GM20000 (cell line): ENCODE results near the gene INPP5B.
A peak's percentile ranks its signal among the peaks of the same experiment; 100 is the strongest.
"Not testable (repeated sequence)": the region's sequence is repeated elsewhere in the genome, so short reads cannot be mapped to it uniquely, and the experiment has no call there.

Source experiments
- DNase-seq: peaks from one replicate; pipeline ENCODE4 v3.0.0; 2012; ENCODE audit warnings: low spot score
- TF ChIP-seq, protein P1 (sequence below): IDR thresholded peaks from 2 replicates; pipeline ENCODE4 v1.5.1; 2012; ENCODE audit warnings: mild to moderate bottlenecking, control low read depth; ENCODE audit errors: extremely low read depth, missing control alignments

Gene INPP5B

DNA sequence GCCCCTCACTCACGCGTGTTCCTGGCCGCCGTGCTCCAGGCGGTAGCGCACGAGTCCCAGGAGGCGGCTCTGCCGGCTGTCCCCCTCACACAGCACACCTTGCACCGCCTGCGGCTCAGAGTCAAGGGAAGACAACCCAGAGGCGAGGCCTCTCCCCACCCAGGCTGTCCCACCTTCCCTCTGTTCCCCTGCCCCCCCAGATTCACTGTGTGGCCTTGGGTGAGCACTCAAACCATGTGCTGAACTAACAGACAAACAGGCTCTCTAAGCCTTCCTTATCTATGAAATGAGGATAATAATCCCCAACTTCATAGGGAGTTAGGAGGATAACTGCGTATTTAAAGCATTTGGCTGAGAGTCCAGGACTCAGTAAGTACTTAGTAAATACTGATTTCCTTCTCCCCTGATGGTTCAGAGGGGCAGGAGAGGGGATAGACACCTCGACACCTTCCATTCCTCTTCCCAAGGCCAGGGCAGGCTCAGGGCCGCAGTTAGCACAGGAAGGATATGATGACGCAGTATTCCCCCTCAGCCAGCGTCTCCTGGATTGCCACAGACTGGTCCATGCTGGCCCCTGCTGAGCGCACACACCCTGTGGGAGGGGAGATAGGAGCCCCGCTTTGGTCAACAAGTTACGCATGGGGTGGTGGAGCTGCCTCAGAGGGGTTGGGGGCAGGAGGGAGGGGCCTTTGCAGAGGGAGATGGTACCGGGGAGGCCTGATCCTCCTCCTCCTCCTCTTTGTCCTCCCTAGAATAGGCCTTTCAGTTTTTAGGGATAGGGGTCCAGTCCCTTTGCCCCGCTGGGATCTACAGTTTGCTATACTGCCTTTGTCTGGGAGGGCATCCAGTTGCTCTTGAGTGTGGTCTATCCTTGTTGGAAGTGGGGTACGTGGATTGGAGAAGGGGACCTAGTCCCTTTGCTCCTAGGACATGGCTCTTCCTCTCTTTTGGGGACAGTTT lies 830 bp downstream of the INPP5B start:
- DNase-seq: no peak

DNA sequence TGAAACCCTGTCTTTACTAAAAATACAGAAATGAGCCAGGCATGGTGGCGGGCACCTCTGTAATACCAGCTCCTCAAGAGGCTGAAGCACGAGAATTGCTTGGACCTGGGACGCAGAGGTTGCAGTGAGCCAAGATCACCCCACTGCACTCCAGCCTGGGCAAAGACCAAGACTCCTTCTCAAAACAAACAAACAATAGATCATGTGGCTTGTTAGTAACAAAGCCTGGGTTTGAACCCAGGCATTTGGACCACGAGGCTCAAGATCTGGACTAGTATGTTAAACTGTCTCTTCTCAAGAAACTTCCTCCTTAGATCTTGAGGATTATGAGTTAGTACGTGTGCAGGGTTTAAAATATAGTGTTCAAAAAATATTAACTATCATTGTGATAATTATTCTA lies 1.6 kb downstream of the INPP5B start:
- DNase-seq: no peak
- TF ChIP-seq, protein P1, sequence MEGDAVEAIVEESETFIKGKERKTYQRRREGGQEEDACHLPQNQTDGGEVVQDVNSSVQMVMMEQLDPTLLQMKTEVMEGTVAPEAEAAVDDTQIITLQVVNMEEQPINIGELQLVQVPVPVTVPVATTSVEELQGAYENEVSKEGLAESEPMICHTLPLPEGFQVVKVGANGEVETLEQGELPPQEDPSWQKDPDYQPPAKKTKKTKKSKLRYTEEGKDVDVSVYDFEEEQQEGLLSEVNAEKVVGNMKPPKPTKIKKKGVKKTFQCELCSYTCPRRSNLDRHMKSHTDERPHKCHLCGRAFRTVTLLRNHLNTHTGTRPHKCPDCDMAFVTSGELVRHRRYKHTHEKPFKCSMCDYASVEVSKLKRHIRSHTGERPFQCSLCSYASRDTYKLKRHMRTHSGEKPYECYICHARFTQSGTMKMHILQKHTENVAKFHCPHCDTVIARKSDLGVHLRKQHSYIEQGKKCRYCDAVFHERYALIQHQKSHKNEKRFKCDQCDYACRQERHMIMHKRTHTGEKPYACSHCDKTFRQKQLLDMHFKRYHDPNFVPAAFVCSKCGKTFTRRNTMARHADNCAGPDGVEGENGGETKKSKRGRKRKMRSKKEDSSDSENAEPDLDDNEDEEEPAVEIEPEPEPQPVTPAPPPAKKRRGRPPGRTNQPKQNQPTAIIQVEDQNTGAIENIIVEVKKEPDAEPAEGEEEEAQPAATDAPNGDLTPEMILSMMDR: no peak

More for the DNA sequence above, 830 bp downstream of the INPP5B start:
- TF ChIP-seq, protein P1: no peak

- TF ChIP-seq, protein P1: no peak
- no peak for DNase-seq
Measured at GRCh38 chr1:37944816-37945215, 2.0 kb downstream of the INPP5B start.

DNA sequence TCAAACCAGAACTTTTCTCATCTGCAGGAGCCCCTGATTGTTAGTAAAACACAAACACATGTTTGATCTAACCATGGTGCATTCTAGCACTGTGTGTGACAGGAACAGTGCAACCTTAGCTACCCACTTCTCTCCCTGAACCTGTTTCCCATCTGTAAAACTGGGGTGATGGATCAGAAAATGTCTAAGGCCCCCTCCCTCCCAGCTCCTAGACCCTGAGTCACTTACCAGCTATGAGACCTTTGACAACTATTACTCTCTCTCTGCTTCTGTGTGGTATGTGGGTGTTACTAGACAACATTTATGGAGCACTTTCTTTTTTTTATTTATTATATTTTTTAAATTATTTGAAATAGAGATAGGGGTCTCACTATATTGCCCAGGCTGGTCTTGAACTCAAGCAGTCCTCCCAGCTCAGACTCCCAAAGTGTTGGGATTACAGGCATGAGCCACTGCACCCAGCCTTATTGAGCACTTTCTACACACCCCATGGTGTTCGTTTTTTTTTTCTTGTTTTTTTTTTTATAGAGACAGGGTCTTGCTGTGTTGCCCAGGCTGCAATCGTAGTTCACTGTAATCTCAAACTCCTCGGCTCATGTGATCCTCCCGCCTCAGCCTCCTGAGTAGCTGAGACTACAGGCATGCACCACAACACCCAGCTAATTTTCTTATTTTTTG lies 2.6 kb downstream of the INPP5B start:
- TF ChIP-seq, protein P1: no peak
- no peak for DNase-seq

DNA sequence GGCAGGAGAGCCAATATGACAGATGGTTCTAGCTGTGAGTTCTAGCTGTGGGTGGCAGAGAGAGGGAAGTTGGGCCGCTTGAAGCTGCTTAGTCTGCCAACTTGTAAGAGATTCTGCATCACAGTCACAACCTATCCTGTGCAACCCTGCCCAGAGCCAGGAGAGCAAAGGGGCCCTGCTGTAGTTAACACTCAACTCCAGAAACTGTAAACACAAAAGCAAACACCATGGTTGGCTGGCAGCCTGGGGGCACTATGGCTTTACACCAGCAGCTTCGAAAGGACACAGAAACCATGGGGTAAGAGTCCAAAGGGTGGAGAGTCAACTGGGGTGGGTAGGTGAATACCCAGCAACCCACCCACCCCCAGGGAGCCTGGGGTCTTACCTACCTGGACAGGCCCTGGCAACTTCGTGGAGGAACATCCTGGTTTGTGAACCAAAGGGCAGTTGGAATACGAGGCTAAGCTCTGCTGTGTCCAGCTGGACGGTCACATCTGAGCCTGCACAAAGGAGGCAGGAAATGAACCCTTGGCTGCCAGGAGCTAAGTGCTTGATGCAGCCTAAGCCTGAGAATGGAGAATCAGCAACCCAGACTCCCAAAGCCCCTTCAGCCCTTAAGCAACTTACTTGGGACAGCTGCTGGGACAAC lies 6.4 kb downstream of the INPP5B start:
- no peak for DNase-seq
- TF ChIP-seq, protein P1: no peak

GRCh38 chr1:37936760-37937159 lies 10.1 kb downstream of the INPP5B start:
- not testable (repeated sequence) for DNase-seq

GRCh38 chr1:37932759-37933158 lies 14.1 kb downstream of the INPP5B start:
- TF ChIP-seq, protein P1: no peak
- DNase-seq: peak; percentile 4
